Stimulated activated CD4-positive, alpha-beta T cell treated with anti-CD3 and anti-CD28 coated beads, Interleukin-2, amount 100 ng/mL, for 4 hours (primary cell): ENCODE measurements around the gene ITFG1.
"Not testable (repeated sequence)": the region's sequence is repeated elsewhere in the genome, so short reads cannot be mapped to it uniquely, and the experiment has no call there.

ENCODE experiments used
- DNase-seq: peaks from one replicate; pipeline ENCODE4 v3.0.0-alpha.2; 2020; ENCODE audit warnings: low read depth

The ITFG1 gene

GRCh38 chr16:47152501-47152900 lies 308.4 kb downstream of the ITFG1 start:
- not testable (repeated sequence) for DNase-seq

GRCh38 chr16:47150067-47150466 lies 310.8 kb downstream of the ITFG1 start:
- no peak for DNase-seq

- no peak for DNase-seq
These were observed 316.3 kb downstream of the ITFG1 start for GRCh38 chr16:47144559-47144877.

GRCh38 chr16:47143677-47144558 lies 316.9 kb downstream of the ITFG1 start, which contains the start of gene NETO2:
Gene NETO2, minus strand, starts transcription at chr16:47143945. Its CDS starts 333 bp downstream, at chr16:47143612.
- DNase-seq: peak; percentile 58

- peak; percentile 43 for DNase-seq
These were observed 317.8 kb downstream of the ITFG1 start for GRCh38 chr16:47142821-47143676.

GRCh38 chr16:47142486-47142820 lies 318.4 kb downstream of the ITFG1 start:
- DNase-seq: no peak

- peak; percentile 73 for DNase-seq
These were observed 318.9 kb downstream of the ITFG1 start for GRCh38 chr16:47141773-47142485.

GRCh38 chr16:47140686-47141085 lies 320.2 kb downstream of the ITFG1 start:
- DNase-seq: no peak

- no peak for DNase-seq
These were observed 321.2 kb downstream of the ITFG1 start for GRCh38 chr16:47139561-47140185.

GRCh38 chr16:47137925-47138324 lies 322.9 kb downstream of the ITFG1 start:
- DNase-seq: not testable (repeated sequence)

GRCh38 chr16:47136099-47136842 lies 324.6 kb downstream of the ITFG1 start:
- DNase-seq: no peak

- DNase-seq: no peak
These were observed 326.3 kb downstream of the ITFG1 start for GRCh38 chr16:47134550-47134949.

- DNase-seq: no peak
These were observed 328.6 kb downstream of the ITFG1 start for GRCh38 chr16:47132308-47132707.

- no peak for DNase-seq
These were observed 331.0 kb downstream of the ITFG1 start for GRCh38 chr16:47129755-47130435.

GRCh38 chr16:47127541-47127940 lies 333.3 kb downstream of the ITFG1 start:
- DNase-seq: no peak

GRCh38 chr16:47125757-47126156 lies 335.1 kb downstream of the ITFG1 start:
- no peak for DNase-seq

GRCh38 chr16:47113130-47113529 lies 347.7 kb downstream of the ITFG1 start:
- no peak for DNase-seq

GRCh38 chr16:47110939-47111338 lies 349.9 kb downstream of the ITFG1 start:
- DNase-seq: no peak

GRCh38 chr16:47109361-47109760 lies 351.5 kb downstream of the ITFG1 start:
- DNase-seq: no peak
